CD4-positive, alpha-beta T cell treated with Interleukin-1 beta for 1 hour (primary cell): ENCODE data around the gene ATOH8.

ENCODE experiments used
- DNase-seq, 2 donors: peaks; one replicate each; pipeline ENCODE4 v3.0.0-alpha.2; 2020 to 2022

ATOH8 gene

GRCh38 chr2:85790032-85790431 lies 36.2 kb downstream of the ATOH8 start:
- no peak for DNase-seq

- DNase-seq, result peak in 1 of 2 donors; percentile 22
Observed at GRCh38 chr2:85790499-85791188, 36.9 kb downstream of the ATOH8 start.

GRCh38 chr2:85791704-85792565 lies 38.1 kb downstream of the ATOH8 start:
- no peak for DNase-seq

- DNase-seq, result no peak
Observed at GRCh38 chr2:85792783-85793441, 39.1 kb downstream of the ATOH8 start.

- no peak for DNase-seq
Observed at GRCh38 chr2:85793584-85793983, 39.8 kb downstream of the ATOH8 start.

GRCh38 chr2:85794038-85794441 lies 40.2 kb downstream of the ATOH8 start:
- DNase-seq, result no peak

- no peak for DNase-seq
Observed at GRCh38 chr2:85794491-85795121, 40.8 kb downstream of the ATOH8 start.

- no peak for DNase-seq
Observed at GRCh38 chr2:85795331-85796045, 41.7 kb downstream of the ATOH8 start.

GRCh38 chr2:85796046-85796340 lies 42.2 kb downstream of the ATOH8 start:
- no peak for DNase-seq

GRCh38 chr2:85796341-85797262 lies 42.8 kb downstream of the ATOH8 start:
- no peak for DNase-seq

- no peak for DNase-seq
Observed at GRCh38 chr2:85797263-85797660, 43.5 kb downstream of the ATOH8 start.

GRCh38 chr2:85797921-85798320 lies 44.1 kb downstream of the ATOH8 start:
- DNase-seq, result no peak

- DNase-seq, result no peak
Observed at GRCh38 chr2:85799215-85799956, 45.6 kb downstream of the ATOH8 start.

GRCh38 chr2:85800586-85800985 lies 46.8 kb downstream of the ATOH8 start:
- no peak for DNase-seq

- DNase-seq, result no peak
Observed at GRCh38 chr2:85801871-85802270, 48.1 kb downstream of the ATOH8 start.

- DNase-seq, result no peak
Observed at GRCh38 chr2:85802354-85803103, 48.7 kb downstream of the ATOH8 start.

GRCh38 chr2:85803704-85804425 lies 50.1 kb downstream of the ATOH8 start:
- DNase-seq, result no peak

GRCh38 chr2:85804583-85804982 lies 50.8 kb downstream of the ATOH8 start:
- peak; percentile 13 to 29 for DNase-seq

- DNase-seq, result no peak
Observed at GRCh38 chr2:85806358-85807118, 52.7 kb downstream of the ATOH8 start.
